ENCODE results near the gene CADPS2. TPM values are rescaled to one million over a fixed set of nuclear protein-coding genes. Genes with fewer than 3 reads are reported as not detected.

The CADPS2 gene
- total RNA-seq, 2 experiments from 2014 or later = not detected

DNA sequence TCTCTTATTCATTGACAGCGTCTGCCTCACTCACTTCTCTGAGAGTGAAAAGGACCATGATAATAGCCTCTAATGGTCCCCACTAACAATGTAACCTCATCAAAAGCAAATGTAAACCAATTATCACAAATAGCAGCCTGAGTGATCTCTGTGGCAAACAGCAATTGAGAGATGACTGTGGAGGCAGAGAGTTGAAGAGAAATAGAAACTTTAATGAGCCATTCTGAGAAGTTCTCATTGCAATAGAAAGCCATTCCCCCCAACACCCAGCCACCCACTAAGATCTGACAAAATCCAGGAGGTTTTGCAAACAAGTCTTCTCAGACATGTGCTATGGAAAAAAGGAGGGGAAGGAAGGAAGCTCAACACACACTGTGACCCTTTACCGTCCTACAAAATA lies 139.3 kb downstream of the CADPS2 start:
- ATAC-seq (ENCODE audit: low read depth) (no peak), DNase-seq (no peak)
- H3K9me3 Mint-ChIP-seq = no peaks in the 10 kb centered on the region
- no peaks in the 10 kb centered on the region for H3K27me3 Mint-ChIP-seq
- H3K36me3 Mint-ChIP-seq = no peaks in the 10 kb centered on the region
- H3K4me3 Mint-ChIP-seq = no peak overlapping the region
- no peak overlapping the region for H3K27ac Mint-ChIP-seq
- POLR2A ChIA-PET = no interaction called here
- no peaks in the 10 kb centered on the region for H3K4me1 Mint-ChIP-seq

DNA sequence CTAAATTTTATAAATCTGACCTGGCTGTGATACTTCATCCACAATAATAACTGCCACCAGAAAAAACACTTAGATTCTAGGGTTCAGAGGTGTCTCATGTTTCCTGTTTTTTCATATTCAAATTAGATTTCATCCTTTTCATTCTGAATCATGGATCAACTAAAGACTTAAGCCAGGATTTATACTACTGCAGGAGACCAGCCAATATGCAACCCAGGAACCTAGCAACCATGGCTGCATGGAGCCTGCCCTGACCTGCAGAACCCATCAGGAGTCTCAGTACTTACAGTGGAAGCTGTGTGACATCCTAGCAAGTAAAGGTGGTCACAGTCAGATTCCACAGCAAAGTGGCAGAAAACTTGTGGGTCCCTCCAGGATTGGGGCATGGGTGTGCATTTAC lies 143.0 kb downstream of the CADPS2 start:
- Mint-ChIP-seq H3K36me3 (no peaks in the 10 kb centered on the region), H3K9me3 (no peaks in the 10 kb centered on the region), H3K27ac (no peak overlapping the region), H3K4me3 (no peak overlapping the region), H3K27me3 (no peaks in the 10 kb centered on the region), H3K4me1 (no peaks in the 10 kb centered on the region)
- POLR2A ChIA-PET = no interaction called here
- DNase-seq = no peak
- no peak for ATAC-seq (ENCODE audit: low read depth)

DNA sequence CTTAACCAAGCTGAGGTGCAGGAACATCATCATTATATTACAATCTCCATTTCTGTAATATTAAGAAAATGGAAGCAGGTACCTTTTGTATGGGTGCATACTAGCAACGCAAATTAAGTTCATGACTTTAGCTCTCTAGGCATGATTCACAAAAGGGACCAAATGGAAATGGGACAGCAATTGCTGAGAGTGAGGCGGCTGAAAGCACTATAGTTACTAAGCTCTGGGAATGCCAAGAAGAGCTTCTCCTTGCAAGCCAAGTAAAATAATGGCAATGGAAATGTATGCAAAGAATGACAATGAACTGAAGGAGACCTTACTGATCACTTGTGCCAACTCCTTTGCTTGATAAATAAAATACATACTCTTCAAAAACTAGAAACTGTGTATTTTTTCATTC lies 147.3 kb downstream of the CADPS2 start:
- no peaks in the 10 kb centered on the region for H3K27me3 Mint-ChIP-seq
- ATAC-seq (ENCODE audit: low read depth) = no peak

DNA sequence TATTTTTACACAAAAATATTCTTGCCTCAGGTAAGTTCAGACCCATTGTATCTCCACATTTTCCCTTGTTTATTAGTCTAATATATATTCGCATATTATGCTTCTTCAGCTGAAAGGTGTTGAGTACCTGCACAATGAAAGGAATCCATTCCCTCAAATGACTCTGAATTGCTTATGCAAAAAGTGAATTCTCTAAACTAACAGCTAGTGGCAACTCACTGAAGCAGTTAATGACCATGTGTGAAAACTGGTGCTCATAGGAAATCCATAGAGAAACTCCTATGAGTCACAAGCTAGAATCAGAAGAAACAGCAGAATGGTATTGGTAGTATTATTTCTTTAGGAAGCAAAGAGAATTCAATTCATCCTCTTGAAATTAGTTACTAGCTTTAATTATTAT lies 150.1 kb downstream of the CADPS2 start:
- no peak for DNase-seq
- Mint-ChIP-seq H3K27ac (no peak overlapping the region), H3K27me3 (no peaks in the 10 kb centered on the region), H3K9me3 (no peaks in the 10 kb centered on the region), H3K36me3 (no peaks in the 10 kb centered on the region), H3K4me3 (no peak overlapping the region), H3K4me1 (no peaks in the 10 kb centered on the region)
- no peak for ATAC-seq (ENCODE audit: low read depth)
- POLR2A ChIA-PET = no interaction called here

More for the DNA sequence above, 147.3 kb downstream of the CADPS2 start:
- H3K4me3 Mint-ChIP-seq = no peak overlapping the region
- POLR2A ChIA-PET = no interaction called here
- no peaks in the 10 kb centered on the region for H3K9me3 Mint-ChIP-seq
- DNase-seq = no peak
- H3K4me1 Mint-ChIP-seq = no peaks in the 10 kb centered on the region
- no peaks in the 10 kb centered on the region for H3K36me3 Mint-ChIP-seq
- H3K27ac Mint-ChIP-seq = no peak overlapping the region

DNA sequence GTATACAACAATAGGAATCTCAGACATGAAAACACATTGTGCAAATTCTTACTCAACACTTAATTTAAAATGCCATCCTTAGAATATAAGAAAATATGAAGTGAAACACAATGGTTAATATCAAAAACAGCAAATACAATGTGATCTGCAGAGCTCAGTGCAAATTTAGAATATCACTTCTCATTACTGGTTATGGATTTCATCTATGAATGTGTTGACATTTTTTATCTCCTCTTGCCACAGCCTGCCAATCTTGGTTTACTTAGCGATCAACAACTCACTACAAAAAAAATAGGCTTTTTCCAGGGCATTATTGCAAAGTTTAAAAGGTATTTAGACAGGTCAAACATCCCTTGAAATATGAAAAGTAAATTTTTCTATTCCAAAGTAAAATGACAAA lies 158.5 kb downstream of the CADPS2 start:
- POLR2A ChIA-PET = no interaction called here
- no peak overlapping the region for H3K4me3 Mint-ChIP-seq
- no peaks in the 10 kb centered on the region for H3K36me3 Mint-ChIP-seq
- DNase-seq = no peak
- H3K9me3 Mint-ChIP-seq = no peaks in the 10 kb centered on the region
- H3K27ac Mint-ChIP-seq = no peak overlapping the region
- ATAC-seq (ENCODE audit: low read depth) = no peak
- H3K27me3 Mint-ChIP-seq = no peaks in the 10 kb centered on the region
- no peaks in the 10 kb centered on the region for H3K4me1 Mint-ChIP-seq

DNA sequence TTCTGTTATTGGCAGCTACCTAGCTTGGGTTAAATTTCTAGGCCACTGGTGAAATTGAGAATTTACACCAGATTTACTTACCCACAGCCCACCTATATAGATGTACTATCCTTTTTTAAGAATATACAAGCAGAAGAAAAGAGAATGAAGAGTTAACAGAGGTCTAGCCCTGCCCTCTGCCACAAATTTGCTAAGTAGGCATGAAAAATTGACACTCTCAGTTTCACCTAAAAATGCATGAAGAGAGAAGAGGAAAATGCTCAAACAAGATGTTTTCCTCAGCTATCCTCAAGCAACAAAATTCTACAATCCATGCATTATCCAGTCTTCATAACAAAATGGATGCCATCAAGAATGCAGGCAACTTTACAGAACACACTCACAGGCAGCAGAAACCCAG lies 158.9 kb downstream of the CADPS2 start:
- POLR2A ChIA-PET = no interaction called here
- no peak for ATAC-seq (ENCODE audit: low read depth)
- Mint-ChIP-seq H3K36me3 (no peaks in the 10 kb centered on the region), H3K27ac (no peak overlapping the region), H3K9me3 (no peaks in the 10 kb centered on the region), H3K27me3 (no peaks in the 10 kb centered on the region), H3K4me1 (no peaks in the 10 kb centered on the region), H3K4me3 (no peak overlapping the region)
- DNase-seq = no peak

DNA sequence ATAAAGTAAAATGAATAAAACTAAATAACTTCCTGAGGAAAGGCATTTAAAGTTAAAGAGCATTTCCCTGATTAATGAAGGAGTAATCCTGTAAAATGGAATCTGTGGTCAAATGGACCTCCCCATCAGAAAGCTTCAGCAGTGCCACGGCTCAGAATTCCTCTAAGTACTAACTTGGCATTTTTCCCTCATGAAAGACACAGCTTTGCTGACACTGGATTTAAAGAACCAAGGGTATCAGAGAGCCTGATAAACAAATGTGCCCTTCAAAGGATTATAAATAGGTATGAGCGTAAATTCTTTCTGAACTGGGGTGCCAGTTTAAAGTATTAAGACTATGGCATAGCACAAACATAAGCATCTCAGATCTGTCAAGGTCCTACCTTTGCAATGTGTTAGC lies 159.4 kb downstream of the CADPS2 start:
- Mint-ChIP-seq H3K4me3 (no peak overlapping the region), H3K4me1 (no peaks in the 10 kb centered on the region), H3K36me3 (no peaks in the 10 kb centered on the region), H3K27me3 (no peaks in the 10 kb centered on the region), H3K9me3 (no peaks in the 10 kb centered on the region), H3K27ac (no peak overlapping the region)
- no peak for DNase-seq
- ATAC-seq (ENCODE audit: low read depth) = no peak
- POLR2A ChIA-PET = no interaction called here

DNA sequence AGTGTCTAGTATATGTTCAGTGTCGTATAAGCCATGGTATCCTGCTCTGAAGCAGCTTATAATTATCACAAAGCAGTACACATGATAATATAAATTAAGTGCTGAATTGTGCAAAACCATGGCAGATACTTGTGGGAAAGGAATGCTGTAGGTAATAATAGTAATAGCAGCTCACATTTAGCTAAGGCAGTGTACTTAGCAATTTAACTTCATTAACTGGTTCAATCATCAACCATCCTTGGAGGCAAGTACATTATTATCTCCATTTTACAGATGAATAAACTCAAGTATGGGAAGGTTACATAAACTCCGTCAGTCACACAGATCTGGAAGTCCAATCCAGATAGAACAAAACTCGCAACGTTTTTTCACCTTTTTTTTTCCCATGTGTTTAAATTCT lies 161.9 kb downstream of the CADPS2 start:
- Mint-ChIP-seq H3K4me1 (no peaks in the 10 kb centered on the region), H3K36me3 (no peaks in the 10 kb centered on the region), H3K9me3 (no peaks in the 10 kb centered on the region), H3K4me3 (no peak overlapping the region), H3K27ac (no peak overlapping the region), H3K27me3 (no peaks in the 10 kb centered on the region)
- POLR2A ChIA-PET = no interaction called here
- no peak for DNase-seq
- no peak for ATAC-seq (ENCODE audit: low read depth)

DNA sequence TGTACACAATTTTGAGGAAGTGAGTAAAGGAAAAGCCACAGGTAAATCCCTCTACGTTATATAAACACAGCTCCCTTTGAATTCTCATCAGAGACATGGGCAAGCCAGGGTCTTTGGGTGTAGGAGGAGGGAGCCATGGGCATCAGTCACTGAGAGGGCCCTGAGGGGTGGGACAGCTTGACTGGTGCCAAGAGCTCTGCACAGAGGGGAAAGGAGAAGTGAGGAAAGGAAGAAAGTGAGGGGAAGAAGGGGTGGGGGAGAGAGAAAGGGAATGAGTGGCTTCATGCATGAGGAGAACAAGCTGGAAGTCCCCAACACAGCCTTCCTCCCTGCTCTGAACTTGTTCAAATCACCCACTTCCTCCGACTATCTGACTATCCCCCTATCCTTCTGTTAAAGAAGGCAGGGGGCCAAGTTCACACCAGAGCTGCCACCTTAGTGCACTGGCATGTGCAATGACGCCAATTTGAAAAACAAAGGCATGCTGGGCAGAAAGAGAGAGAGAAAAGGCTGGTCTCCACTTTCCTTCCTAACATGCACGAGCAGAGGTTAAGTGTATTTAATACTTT lies 167.2 kb downstream of the CADPS2 start:
- Mint-ChIP-seq H3K4me3 (no peak overlapping the region), H3K4me1 (no peaks in the 10 kb centered on the region), H3K9me3 (no peaks in the 10 kb centered on the region), H3K27me3 (no peaks in the 10 kb centered on the region), H3K36me3 (no peaks in the 10 kb centered on the region), H3K27ac (no peak overlapping the region)
- ATAC-seq (ENCODE audit: low read depth) (no peak), DNase-seq (no peak)
- POLR2A ChIA-PET = no interaction called here

DNA sequence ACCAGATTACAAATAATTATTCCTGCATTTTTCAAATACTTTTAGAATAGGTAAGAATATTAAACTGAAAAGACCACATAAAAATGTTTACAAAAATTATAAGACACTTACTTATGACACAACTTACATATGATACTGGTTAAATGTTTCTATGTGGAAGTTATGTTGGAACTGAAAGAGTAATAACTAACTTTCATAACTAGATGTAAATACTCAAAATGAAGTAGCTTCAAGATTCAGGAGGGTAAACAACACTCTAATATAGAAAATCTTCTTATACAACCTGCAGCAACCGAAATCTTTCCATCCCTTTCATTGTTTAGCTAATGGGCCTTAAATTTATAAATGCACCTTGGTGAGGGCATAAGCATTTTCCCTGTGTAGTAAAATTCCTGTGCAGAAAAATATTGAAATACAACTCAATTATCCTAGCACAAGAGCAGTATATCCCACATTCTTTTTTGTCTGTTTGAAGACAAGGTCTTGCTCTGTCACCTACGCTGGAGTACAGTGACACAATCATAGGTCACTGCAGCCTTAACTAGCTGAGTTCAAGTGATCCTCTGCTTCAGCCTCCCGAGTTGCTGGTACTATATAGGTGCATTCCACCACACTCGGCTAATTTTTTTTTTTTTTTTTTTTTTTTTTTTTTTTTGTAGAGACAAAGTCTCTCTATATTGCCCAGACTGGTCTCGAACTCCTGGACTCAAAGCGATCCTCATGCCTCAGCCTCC lies 168.7 kb downstream of the CADPS2 start:
- Mint-ChIP-seq H3K36me3 (no peaks in the 10 kb centered on the region), H3K4me3 (no peak overlapping the region), H3K27me3 (no peaks in the 10 kb centered on the region), H3K9me3 (no peaks in the 10 kb centered on the region), H3K4me1 (no peaks in the 10 kb centered on the region), H3K27ac (no peak overlapping the region)
- no peak for ATAC-seq (ENCODE audit: low read depth)
- POLR2A ChIA-PET = no interaction called here
- DNase-seq = no peak

DNA sequence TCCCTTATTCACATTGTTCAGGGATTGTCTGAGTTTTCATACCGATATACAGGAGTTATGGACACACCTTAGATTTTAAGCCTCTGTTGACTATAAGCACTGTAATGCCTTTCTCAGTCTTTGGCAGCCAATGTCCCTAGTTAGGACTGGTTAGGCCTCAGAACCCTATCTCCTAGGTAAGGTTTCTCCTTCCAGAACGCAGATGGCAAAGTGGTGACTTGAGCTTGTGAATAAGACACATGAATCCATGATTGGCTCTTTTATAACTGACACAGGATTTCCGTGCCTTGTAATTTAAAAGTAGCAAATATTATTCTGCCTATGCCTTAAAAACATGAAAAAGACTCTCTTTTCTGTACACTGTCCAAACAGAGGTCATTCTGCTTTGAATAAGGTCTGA lies 171.1 kb downstream of the CADPS2 start:
- no peaks in the 10 kb centered on the region for H3K9me3 Mint-ChIP-seq
- DNase-seq (no peak), ATAC-seq (ENCODE audit: low read depth) (no peak)
- H3K36me3 Mint-ChIP-seq = no peaks in the 10 kb centered on the region
- no peaks in the 10 kb centered on the region for H3K27me3 Mint-ChIP-seq
- no peak overlapping the region for H3K4me3 Mint-ChIP-seq
- POLR2A ChIA-PET = no interaction called here
- no peaks in the 10 kb centered on the region for H3K4me1 Mint-ChIP-seq
- no peak overlapping the region for H3K27ac Mint-ChIP-seq

DNA sequence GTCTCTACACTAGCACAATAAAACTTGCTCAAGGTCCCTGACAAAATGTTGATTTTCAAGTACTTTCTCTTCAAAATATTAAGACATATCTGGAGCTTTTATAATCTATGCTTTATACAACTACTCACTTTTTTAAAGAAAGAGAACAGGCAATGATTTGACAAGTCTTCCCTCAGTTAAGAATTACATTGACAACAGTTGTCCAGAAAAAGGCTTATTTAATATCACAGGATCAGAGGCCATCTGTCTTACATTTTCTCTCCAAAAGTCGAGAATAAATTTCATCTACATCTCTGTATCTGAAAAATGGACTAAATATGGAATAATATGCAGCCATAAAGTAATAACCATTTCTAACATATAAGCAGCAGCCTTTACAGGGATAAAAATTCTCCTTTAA lies 175.3 kb downstream of the CADPS2 start:
- H3K4me3 Mint-ChIP-seq = no peak overlapping the region
- no peaks in the 10 kb centered on the region for H3K9me3 Mint-ChIP-seq
- no peaks in the 10 kb centered on the region for H3K4me1 Mint-ChIP-seq
- no peaks in the 10 kb centered on the region for H3K27me3 Mint-ChIP-seq
- DNase-seq (no peak), ATAC-seq (ENCODE audit: low read depth) (no peak)
- H3K27ac Mint-ChIP-seq = no peak overlapping the region
- no peaks in the 10 kb centered on the region for H3K36me3 Mint-ChIP-seq
- POLR2A ChIA-PET = no interaction called here

DNA sequence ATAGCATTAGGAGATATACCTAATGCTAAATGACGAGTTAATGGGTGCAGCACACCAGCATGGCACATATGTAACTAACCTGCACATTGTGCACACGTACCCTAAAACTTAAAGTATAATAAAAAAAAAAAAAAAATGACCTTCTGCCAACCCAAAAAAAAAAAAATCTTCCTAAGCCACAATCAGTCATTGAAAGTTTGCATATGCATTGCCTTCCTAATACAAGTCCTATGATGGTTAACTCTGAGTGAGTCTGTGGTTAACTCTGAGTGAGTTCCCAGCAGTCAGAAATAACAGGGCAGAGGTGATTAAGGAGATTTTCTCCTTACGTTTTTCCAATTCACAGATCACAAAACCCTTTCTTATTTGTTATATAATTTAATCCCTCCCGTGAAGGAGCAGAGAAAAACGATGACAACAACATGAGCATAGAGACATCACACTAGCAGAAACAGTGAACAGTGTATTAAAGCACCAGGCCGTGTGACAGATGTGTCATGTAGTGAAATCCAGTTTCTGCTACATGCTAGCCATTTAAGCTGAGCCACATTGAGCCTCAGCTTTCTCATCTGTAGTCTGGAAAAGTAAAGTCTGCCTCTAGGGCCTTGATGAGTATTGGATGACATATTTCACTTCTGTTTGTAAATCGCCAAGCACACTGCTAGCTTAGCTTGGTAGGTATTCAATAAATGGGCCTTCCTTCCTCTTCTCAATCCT lies 176.2 kb downstream of the CADPS2 start:
- Mint-ChIP-seq H3K4me1 (no peaks in the 10 kb centered on the region), H3K27me3 (no peaks in the 10 kb centered on the region)
- ATAC-seq (ENCODE audit: low read depth) = no peak

DNA sequence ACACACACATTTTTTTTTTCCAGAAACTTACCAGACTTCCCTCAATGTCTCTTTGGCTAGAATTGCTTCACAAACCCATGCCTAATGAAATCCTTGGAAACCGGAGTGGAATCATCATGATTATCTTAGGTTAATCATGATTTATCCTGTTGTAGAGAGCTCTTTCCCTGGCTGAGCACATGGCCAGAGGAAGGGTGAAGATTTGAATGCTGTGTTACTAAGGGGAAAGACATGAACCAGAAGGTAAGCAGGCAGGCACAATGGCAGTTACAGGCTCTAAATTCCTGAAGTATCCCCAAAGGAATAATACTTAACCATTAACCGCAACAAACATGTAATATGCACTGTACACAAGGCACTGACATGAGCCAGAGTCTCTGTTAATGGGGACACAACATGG lies 179.4 kb downstream of the CADPS2 start:
- Mint-ChIP-seq H3K27me3 (no peaks in the 10 kb centered on the region), H3K9me3 (peaks cover 1% of the 10 kb centered on the region), H3K4me3 (no peak overlapping the region), H3K27ac (no peak overlapping the region), H3K4me1 (no peaks in the 10 kb centered on the region), H3K36me3 (no peaks in the 10 kb centered on the region)
- ATAC-seq (ENCODE audit: low read depth) (no peak), DNase-seq (no peak)
- POLR2A ChIA-PET = no interaction called here

More for the DNA sequence above, 176.2 kb downstream of the CADPS2 start:
- H3K4me3 Mint-ChIP-seq = no peak overlapping the region
- H3K27ac Mint-ChIP-seq = no peak overlapping the region
- no peaks in the 10 kb centered on the region for H3K36me3 Mint-ChIP-seq
- POLR2A ChIA-PET = no interaction called here
- no peaks in the 10 kb centered on the region for H3K9me3 Mint-ChIP-seq
- DNase-seq = no peak
